SK-N-MC (cell line): Measurements from ENCODE around the gene TAB2.
"Not testable (repeated sequence)": the region's sequence is repeated elsewhere in the genome, so short reads cannot be mapped to it uniquely, and the experiment has no call there.

Experiments used
- DNase-seq: peaks from one replicate; pipeline ENCODE4 v3.0.0-alpha.2; 2011; ENCODE audit warnings: low read depth, low spot score
- H3K27ac ChIP-seq: fragments of 200-600 bp; sonication (generic); 2 replicates; pipeline ENCODE4 v1.5.1; 2016; ENCODE audit warnings: mixed run types
- H3K36me3 ChIP-seq: fragments of 200-600 bp; sonication (generic); 2 replicates; pipeline ENCODE4 v1.6.1; 2017; ENCODE audit warnings: antibody characterized with exemption, low read length, mixed read lengths; ENCODE audit not compliant: insufficient read depth
- H3K4me3 ChIP-seq: fragments of 200-600 bp; sonication (generic); 2 replicates; pipeline ENCODE4 v1.5.1; 2016
- H3K9ac ChIP-seq: fragments of 200-600 bp; sonication (generic); 2 replicates; pipeline ENCODE4 v1.8.0; 2017; ENCODE audit warnings: mixed run types, mixed read lengths; ENCODE audit not compliant: insufficient read length
- H3K9me3 ChIP-seq: fragments of 200-600 bp; sonication (generic); 2 replicates; pipeline ENCODE4 v1.6.1; 2017; ENCODE audit warnings: low read depth, mild to moderate bottlenecking, antibody characterized with exemption, low read length, moderate library complexity, mixed read lengths
- EZH2 ChIP-seq: fragments of 200-600 bp; sonication (generic); IDR thresholded peaks from one replicate; pipeline ENCODE4 v1.6.1; 2017; ENCODE audit warnings: antibody characterized with exemption
- FOXP2 ChIP-seq: optimal IDR thresholded peaks from 2 replicates; pipeline ENCODE3; 2011; ENCODE audit warnings: mild to moderate bottlenecking, moderate library complexity; ENCODE audit not compliant: insufficient read depth; ENCODE audit errors: extremely low read length, control extremely low read depth
- POLR2AphosphoS5 ChIP-seq: IDR thresholded peaks from 2 replicates; pipeline ENCODE4 v1.6.1; 2012; ENCODE audit warnings: mild to moderate bottlenecking, low read depth, low read length, borderline replicate concordance

The TAB2 gene

GRCh38 chr6:149346078-149346477 is 28.6 kb downstream of the TAB2 start:
- H3K9ac ChIP-seq = no peak overlapping the region
- H3K4me3 ChIP-seq = no peak overlapping the region
- H3K36me3 ChIP-seq = no peaks in the 10 kb centered on the region
- TF ChIP-seq POLR2AphosphoS5 (no peak), FOXP2 (no peak), EZH2 (no peak)
- no peak overlapping the region for H3K27ac ChIP-seq
- no peaks in the 10 kb centered on the region for H3K9me3 ChIP-seq
- DNase-seq = no peak

GRCh38 chr6:149347067-149347466 is 29.6 kb downstream of the TAB2 start:
- DNase-seq = peak; percentile 72
- no peaks in the 10 kb centered on the region for H3K36me3 ChIP-seq
- H3K4me3 ChIP-seq = no peak overlapping the region
- no peak for TF ChIP-seq FOXP2
- no peak overlapping the region for H3K9ac ChIP-seq
- H3K9me3 ChIP-seq = no peaks in the 10 kb centered on the region
- H3K27ac ChIP-seq = peak overlapping the region; percentile 43; the same call in 1 of the 2 replicates

- not testable (repeated sequence) for H3K27ac ChIP-seq, H3K36me3 ChIP-seq, H3K9me3 ChIP-seq, H3K9ac ChIP-seq, DNase-seq, H3K4me3 ChIP-seq
These were observed 31.8 kb downstream of the TAB2 start for GRCh38 chr6:149349279-149349678.

- DNase-seq = no peak
- Histone ChIP-seq H3K9me3 (no peaks in the 10 kb centered on the region), H3K4me3 (no peak overlapping the region), H3K36me3 (no peaks in the 10 kb centered on the region), H3K9ac (no peak overlapping the region), H3K27ac (no peak overlapping the region)
- no peak for TF ChIP-seq EZH2
These were observed 36.5 kb downstream of the TAB2 start for GRCh38 chr6:149354009-149354408.

- Histone ChIP-seq H3K4me3 (no peak overlapping the region), H3K9ac (no peak overlapping the region), H3K9me3 (no peaks in the 10 kb centered on the region), H3K27ac (no peak overlapping the region), H3K36me3 (peaks cover 6% of the 10 kb centered on the region; the same call in 1 of the 2 replicates)
- TF ChIP-seq FOXP2 (no peak), EZH2 (no peak), POLR2AphosphoS5 (no peak)
- DNase-seq = no peak
These were observed 38.7 kb downstream of the TAB2 start for GRCh38 chr6:149356081-149356750.

GRCh38 chr6:149357726-149358538 is 40.4 kb downstream of the TAB2 start:
- Histone ChIP-seq H3K9me3 (no peaks in the 10 kb centered on the region), H3K36me3 (peaks cover 6% of the 10 kb centered on the region; the same call in 1 of the 2 replicates), H3K4me3 (peak overlapping the region; percentile 39; the same call in 1 of the 2 replicates), H3K9ac (no peak overlapping the region), H3K27ac (peak overlapping the region; percentile 68; the same call in 1 of the 2 replicates)
- peak; percentile 45 for DNase-seq
- TF ChIP-seq POLR2AphosphoS5 = no peak
- TF ChIP-seq FOXP2 = no peak

GRCh38 chr6:149359440-149359839 is 41.9 kb downstream of the TAB2 start:
- Histone ChIP-seq H3K27ac (no peak overlapping the region), H3K36me3 (peaks cover 6% of the 10 kb centered on the region; the same call in 1 of the 2 replicates), H3K4me3 (no peak overlapping the region), H3K9ac (no peak overlapping the region), H3K9me3 (no peaks in the 10 kb centered on the region)
- DNase-seq = no peak
- TF ChIP-seq EZH2 (no peak), POLR2AphosphoS5 (no peak), FOXP2 (no peak)

- H3K27ac ChIP-seq = no peak overlapping the region
- H3K4me3 ChIP-seq = no peak overlapping the region
- no peak overlapping the region for H3K9ac ChIP-seq
- H3K9me3 ChIP-seq = no peaks in the 10 kb centered on the region
- peaks cover 6% of the 10 kb centered on the region; the same call in 1 of the 2 replicates for H3K36me3 ChIP-seq
- no peak for TF ChIP-seq POLR2AphosphoS5
- no peak for TF ChIP-seq EZH2
- no peak for TF ChIP-seq FOXP2
- no peak for DNase-seq
These were observed 43.0 kb downstream of the TAB2 start for GRCh38 chr6:149360536-149360935.

GRCh38 chr6:149362289-149362688 is 44.8 kb downstream of the TAB2 start:
- Histone ChIP-seq H3K36me3 (peaks cover 6% of the 10 kb centered on the region; the same call in 1 of the 2 replicates), H3K27ac (no peak overlapping the region), H3K9ac (no peak overlapping the region), H3K4me3 (no peak overlapping the region), H3K9me3 (no peaks in the 10 kb centered on the region)
- DNase-seq = no peak
- no peak for TF ChIP-seq EZH2
- TF ChIP-seq FOXP2 = no peak
- TF ChIP-seq POLR2AphosphoS5 = no peak
